ENCODE results near the gene OR8G5. TPM values are rescaled to one million over a fixed set of nuclear protein-coding genes. Genes with fewer than 3 reads are reported as not detected.

The OR8G5 gene
- total RNA-seq, 1 experiment from 2014 or later = not detected

DNA sequence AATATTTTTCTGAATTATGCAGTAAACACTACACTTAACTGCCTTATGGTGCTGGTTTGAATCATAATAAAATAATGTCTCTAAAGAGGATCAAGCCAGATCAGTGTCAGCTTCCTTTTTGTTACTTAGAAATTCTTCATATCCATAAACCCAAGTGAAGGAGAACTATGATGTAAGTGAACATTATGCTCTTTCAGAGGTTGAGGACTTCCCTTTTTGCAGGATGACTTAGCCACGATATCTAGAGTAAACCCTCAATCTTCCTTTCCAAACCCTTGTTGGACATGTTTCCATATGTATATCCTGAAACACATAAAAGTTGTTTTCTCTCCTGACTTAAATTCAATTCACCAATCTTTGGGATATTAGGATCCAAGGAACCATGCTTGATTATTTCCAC lies 38.5 kb downstream of the OR8G5 start (continued):
- TF ChIP-seq, protein P1, sequence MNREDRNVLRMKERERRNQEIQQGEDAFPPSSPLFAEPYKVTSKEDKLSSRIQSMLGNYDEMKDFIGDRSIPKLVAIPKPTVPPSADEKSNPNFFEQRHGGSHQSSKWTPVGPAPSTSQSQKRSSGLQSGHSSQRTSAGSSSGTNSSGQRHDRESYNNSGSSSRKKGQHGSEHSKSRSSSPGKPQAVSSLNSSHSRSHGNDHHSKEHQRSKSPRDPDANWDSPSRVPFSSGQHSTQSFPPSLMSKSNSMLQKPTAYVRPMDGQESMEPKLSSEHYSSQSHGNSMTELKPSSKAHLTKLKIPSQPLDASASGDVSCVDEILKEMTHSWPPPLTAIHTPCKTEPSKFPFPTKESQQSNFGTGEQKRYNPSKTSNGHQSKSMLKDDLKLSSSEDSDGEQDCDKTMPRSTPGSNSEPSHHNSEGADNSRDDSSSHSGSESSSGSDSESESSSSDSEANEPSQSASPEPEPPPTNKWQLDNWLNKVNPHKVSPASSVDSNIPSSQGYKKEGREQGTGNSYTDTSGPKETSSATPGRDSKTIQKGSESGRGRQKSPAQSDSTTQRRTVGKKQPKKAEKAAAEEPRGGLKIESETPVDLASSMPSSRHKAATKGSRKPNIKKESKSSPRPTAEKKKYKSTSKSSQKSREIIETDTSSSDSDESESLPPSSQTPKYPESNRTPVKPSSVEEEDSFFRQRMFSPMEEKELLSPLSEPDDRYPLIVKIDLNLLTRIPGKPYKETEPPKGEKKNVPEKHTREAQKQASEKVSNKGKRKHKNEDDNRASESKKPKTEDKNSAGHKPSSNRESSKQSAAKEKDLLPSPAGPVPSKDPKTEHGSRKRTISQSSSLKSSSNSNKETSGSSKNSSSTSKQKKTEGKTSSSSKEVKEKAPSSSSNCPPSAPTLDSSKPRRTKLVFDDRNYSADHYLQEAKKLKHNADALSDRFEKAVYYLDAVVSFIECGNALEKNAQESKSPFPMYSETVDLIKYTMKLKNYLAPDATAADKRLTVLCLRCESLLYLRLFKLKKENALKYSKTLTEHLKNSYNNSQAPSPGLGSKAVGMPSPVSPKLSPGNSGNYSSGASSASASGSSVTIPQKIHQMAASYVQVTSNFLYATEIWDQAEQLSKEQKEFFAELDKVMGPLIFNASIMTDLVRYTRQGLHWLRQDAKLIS (CRISPR knock-in tag; IDR thresholded peaks at IDR 0.05; ENCODE audit: borderline replicate concordance) = no peak

DNA sequence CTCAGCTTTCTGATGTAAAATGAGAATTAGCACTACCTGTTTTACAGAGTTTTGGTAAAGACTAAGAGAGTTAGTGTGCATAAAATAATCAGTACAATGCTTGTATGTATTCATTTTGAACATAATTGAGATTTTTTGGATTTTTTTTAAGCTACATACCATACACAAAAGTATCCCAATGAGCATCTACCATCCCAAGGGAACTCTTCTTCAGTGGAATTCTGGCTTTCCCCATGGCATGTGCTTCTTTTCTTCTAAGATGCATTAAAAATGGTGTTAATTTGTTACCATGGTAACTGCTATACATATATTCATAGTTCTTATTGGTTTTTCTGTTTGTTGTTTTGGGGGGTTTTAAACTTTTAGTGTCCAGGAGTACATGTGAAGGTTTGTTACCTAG lies 39.8 kb downstream of the OR8G5 start:
- CTCF ChIA-PET = no interaction called here
- H3K27ac Mint-ChIP-seq = no peak overlapping the region
- ATAC-seq = no peak
- no peak for DNase-seq (ENCODE audit: low spot score)
- TF ChIP-seq, protein P2, sequence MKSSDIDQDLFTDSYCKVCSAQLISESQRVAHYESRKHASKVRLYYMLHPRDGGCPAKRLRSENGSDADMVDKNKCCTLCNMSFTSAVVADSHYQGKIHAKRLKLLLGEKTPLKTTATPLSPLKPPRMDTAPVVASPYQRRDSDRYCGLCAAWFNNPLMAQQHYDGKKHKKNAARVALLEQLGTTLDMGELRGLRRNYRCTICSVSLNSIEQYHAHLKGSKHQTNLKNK (CRISPR knock-in tag; IDR thresholded peaks at IDR 0.05) = no peak
- TF ChIP-seq ZNF396 (CRISPR knock-in tag; IDR thresholded peaks at IDR 0.05; ENCODE audit: borderline replicate concordance) = no peak
- TF ChIP-seq, protein P3, sequence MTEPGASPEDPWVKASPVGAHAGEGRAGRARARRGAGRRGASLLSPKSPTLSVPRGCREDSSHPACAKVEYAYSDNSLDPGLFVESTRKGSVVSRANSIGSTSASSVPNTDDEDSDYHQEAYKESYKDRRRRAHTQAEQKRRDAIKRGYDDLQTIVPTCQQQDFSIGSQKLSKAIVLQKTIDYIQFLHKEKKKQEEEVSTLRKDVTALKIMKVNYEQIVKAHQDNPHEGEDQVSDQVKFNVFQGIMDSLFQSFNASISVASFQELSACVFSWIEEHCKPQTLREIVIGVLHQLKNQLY (CRISPR knock-in tag; IDR thresholded peaks at IDR 0.05) = no peak
- TF ChIP-seq, protein P4, sequence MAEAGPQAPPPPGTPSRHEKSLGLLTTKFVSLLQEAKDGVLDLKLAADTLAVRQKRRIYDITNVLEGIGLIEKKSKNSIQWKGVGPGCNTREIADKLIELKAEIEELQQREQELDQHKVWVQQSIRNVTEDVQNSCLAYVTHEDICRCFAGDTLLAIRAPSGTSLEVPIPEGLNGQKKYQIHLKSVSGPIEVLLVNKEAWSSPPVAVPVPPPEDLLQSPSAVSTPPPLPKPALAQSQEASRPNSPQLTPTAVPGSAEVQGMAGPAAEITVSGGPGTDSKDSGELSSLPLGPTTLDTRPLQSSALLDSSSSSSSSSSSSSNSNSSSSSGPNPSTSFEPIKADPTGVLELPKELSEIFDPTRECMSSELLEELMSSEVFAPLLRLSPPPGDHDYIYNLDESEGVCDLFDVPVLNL (CRISPR knock-in tag; IDR thresholded peaks at IDR 0.05; ENCODE audit: borderline replicate concordance, low read depth) = no peak
- TF ChIP-seq, protein P5, sequence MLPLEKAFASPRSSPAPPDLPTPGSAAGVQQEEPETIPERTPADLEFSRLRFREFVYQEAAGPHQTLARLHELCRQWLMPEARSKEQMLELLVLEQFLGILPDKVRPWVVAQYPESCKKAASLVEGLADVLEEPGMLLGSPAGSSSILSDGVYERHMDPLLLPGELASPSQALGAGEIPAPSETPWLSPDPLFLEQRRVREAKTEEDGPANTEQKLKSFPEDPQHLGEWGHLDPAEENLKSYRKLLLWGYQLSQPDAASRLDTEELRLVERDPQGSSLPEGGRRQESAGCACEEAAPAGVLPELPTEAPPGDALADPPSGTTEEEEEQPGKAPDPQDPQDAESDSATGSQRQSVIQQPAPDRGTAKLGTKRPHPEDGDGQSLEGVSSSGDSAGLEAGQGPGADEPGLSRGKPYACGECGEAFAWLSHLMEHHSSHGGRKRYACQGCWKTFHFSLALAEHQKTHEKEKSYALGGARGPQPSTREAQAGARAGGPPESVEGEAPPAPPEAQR (CRISPR knock-in tag; IDR thresholded peaks at IDR 0.05) = no peak
- TF ChIP-seq, protein P6, sequence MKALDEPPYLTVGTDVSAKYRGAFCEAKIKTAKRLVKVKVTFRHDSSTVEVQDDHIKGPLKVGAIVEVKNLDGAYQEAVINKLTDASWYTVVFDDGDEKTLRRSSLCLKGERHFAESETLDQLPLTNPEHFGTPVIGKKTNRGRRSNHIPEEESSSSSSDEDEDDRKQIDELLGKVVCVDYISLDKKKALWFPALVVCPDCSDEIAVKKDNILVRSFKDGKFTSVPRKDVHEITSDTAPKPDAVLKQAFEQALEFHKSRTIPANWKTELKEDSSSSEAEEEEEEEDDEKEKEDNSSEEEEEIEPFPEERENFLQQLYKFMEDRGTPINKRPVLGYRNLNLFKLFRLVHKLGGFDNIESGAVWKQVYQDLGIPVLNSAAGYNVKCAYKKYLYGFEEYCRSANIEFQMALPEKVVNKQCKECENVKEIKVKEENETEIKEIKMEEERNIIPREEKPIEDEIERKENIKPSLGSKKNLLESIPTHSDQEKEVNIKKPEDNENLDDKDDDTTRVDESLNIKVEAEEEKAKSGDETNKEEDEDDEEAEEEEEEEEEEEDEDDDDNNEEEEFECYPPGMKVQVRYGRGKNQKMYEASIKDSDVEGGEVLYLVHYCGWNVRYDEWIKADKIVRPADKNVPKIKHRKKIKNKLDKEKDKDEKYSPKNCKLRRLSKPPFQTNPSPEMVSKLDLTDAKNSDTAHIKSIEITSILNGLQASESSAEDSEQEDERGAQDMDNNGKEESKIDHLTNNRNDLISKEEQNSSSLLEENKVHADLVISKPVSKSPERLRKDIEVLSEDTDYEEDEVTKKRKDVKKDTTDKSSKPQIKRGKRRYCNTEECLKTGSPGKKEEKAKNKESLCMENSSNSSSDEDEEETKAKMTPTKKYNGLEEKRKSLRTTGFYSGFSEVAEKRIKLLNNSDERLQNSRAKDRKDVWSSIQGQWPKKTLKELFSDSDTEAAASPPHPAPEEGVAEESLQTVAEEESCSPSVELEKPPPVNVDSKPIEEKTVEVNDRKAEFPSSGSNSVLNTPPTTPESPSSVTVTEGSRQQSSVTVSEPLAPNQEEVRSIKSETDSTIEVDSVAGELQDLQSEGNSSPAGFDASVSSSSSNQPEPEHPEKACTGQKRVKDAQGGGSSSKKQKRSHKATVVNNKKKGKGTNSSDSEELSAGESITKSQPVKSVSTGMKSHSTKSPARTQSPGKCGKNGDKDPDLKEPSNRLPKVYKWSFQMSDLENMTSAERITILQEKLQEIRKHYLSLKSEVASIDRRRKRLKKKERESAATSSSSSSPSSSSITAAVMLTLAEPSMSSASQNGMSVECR (CRISPR knock-in tag; IDR thresholded peaks at IDR 0.05; ENCODE audit: borderline replicate concordance) = no peak
- TF ChIP-seq, protein P7, sequence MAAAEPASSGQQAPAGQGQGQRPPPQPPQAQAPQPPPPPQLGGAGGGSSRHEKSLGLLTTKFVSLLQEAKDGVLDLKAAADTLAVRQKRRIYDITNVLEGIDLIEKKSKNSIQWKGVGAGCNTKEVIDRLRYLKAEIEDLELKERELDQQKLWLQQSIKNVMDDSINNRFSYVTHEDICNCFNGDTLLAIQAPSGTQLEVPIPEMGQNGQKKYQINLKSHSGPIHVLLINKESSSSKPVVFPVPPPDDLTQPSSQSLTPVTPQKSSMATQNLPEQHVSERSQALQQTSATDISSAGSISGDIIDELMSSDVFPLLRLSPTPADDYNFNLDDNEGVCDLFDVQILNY (CRISPR knock-in tag; IDR thresholded peaks at IDR 0.05) = no peak
- TF ChIP-seq NR3C1 (CRISPR knock-in tag; conservative IDR thresholded peaks at IDR 0.05; ENCODE audit: low read depth) = no peak
- TF ChIP-seq CBFB (CRISPR knock-in tag; IDR thresholded peaks at IDR 0.05; ENCODE audit: low read depth) = no peak
- TF ChIP-seq GABPB1 (CRISPR knock-in tag; IDR thresholded peaks at IDR 0.05) = no peak
- TF ChIP-seq, protein P8, sequence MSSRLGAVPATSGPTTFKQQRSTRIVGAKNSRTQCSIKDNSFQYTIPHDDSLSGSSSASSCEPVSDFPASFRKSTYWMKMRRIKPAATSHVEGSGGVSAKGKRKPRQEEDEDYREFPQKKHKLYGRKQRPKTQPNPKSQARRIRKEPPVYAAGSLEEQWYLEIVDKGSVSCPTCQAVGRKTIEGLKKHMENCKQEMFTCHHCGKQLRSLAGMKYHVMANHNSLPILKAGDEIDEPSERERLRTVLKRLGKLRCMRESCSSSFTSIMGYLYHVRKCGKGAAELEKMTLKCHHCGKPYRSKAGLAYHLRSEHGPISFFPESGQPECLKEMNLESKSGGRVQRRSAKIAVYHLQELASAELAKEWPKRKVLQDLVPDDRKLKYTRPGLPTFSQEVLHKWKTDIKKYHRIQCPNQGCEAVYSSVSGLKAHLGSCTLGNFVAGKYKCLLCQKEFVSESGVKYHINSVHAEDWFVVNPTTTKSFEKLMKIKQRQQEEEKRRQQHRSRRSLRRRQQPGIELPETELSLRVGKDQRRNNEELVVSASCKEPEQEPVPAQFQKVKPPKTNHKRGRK (CRISPR knock-in tag; IDR thresholded peaks at IDR 0.05; ENCODE audit: borderline replicate concordance) = no peak
- no peaks in the 10 kb centered on the region for H3K27me3 Mint-ChIP-seq (ENCODE audit: low read depth)
- H3K36me3 Mint-ChIP-seq = no peaks in the 10 kb centered on the region
- POLR2A ChIA-PET = no interaction called here
- H3K4me1 Mint-ChIP-seq = no peaks in the 10 kb centered on the region
- H3K9me3 Mint-ChIP-seq = peaks cover 3% of the 10 kb centered on the region; the same call in 1 of the 2 replicates
- H3K4me3 Mint-ChIP-seq = no peak overlapping the region

Measured in WTC11 (cell line).